ENCODE results near the gene BIVM.

Gene BIVM

DNA sequence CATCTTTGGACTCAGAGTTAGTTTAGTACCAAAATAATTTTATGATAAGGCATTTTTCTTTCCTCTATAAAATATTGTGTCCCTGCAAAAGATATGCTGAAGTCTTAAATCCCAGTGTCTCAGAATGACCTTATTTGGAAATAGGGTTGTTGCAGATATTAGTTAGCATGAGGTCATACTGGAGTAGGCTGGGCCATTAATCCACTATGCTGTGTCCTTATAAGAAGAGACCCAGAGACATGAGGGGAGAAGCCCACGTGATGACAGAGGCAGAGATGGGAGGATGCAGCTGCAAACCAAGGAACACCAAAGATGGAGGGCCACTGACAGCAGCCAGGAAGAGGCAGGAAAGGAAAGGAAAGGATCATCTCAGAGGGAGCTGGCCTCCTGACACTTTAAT lies 6.5 kb upstream of the BIVM start:
- no peak for DNase-seq (ENCODE audit: low spot score)

DNA sequence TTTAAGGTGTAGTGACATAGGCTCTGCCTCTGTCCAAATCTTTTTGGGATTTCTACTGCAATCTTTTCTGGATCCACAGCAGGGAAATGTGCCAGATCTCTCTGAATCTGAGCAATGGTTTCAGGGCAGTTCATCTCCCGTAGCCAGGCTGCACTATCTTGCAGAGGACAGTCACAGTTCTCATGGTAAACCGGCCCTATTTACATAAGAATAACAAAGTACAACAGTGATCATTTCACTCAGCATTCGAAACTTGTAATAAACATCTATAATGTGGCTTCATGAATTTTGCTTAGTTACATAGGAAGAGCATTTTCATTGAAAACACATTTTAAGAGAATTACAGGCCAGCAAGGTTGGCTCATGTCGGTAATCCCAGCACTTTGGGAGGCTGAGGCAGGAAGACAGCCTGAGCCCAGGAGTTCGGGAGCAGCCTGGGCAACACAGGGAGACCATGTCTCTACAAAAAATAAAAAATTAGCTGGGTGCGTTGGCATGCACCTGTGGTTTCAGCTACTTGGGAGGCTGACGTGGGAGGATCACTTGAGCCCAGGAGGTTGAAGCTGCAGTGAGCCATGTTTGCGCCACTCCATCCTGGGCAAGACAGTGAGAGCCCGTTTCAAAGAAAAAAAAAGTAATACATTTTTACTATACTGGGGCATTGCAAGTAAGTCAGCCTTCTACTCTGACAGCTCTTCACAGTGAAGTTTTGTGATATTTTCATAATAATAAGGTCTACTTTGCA lies 5.1 kb upstream of the BIVM start:
- no peak for DNase-seq (ENCODE audit: low spot score)

DNA sequence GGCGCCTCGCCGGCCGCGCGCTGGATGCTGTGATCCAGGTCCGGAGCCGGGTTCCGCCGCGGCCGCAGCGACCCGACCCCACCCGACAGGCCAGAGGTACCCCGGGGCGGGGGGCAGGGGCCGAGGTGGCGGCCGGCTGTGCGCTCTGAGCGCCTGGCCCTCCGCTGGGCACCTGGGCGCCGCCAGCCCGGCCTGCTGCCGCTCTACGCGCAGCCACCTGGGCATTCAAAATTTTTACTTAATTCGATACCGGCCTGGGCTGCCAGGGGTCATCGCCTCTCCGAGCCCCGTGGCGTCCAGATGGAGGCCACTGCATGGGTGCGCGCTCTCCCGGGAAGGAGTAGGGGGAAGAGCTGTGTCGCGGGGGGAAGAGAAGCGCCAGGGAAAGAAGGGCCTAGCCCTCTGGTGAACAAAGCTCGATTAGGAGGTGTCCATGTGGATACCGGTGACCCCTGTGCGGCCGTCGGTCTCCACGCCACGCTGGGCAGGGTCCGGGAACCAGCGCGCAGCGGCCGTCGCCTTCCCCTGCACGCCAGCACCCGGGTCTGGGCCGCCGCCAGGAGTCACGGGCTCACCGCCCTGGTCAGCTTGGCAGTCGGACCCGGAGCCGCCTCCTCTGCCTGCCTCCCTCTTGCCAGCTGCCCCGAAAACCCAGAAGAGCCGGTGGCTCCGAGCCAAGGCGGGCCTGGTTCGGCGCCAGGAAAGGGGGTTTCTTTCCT lies 666 bp downstream of the BIVM start:
- DNase-seq (ENCODE audit: low spot score), result peak; percentile 12

DNA sequence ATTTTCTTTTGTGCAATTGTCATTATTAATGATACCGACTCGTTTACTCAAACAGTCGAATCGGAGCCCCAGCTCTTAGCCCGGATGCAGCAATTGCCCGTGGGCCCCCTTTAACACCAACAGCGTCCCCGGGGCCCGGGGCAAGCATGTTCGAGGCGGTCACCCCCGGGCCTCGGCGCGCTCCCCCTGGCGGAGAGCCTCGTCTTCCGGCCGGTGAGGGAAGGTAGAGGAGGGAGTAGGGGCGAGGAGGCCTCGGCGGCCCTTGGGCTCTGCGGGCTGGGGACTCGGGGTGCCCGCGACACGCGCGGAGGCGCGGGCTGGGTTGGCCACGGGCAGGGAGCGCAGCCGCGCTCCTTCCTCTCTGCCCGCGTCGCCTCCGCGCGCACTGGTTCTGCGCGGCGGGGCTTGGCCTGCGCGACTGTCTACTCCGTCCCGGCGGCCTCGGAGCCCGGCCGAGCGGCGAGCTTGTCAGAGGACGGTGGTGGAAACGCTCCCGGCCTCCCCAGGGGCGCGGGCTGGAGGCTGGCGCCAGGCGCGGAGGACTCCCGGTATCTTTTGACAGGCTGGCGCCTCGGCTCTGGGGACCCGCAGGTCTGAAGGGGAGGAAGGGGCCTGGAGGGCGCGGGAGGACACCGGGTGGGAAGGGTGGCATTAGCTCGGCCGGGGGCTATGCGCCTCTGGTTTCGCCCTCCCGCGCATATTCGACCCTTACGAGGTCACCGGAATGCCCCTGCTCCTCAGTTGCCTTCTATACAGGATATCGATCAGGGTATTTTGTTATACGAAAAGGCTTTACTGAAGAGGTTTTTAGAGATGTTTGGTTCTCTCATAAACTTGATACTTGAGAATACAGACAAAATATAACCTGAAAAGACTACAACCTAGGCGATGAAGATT lies 1.5 kb downstream of the BIVM start:
- DNase-seq (ENCODE audit: low spot score), result peak; percentile 74

DNA sequence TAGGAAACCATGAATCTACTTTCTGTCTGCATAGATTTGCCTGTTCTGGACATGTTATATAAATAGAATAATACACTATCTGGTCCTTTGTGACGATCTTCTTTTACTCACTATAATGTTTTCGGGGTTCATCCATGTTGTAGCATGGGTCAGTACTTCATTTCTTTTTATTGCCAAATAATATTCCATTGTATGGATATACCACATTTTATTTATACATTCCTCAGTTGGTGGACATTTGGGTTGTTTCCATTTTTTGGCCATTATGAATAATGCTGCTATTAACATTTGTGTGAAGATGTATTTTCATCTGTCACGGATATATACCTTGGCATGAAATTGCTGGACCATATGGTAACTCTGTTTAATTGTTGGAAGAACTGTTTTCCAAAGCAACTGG lies 6.8 kb downstream of the BIVM start:
- no peak for DNase-seq (ENCODE audit: low spot score)

DNA sequence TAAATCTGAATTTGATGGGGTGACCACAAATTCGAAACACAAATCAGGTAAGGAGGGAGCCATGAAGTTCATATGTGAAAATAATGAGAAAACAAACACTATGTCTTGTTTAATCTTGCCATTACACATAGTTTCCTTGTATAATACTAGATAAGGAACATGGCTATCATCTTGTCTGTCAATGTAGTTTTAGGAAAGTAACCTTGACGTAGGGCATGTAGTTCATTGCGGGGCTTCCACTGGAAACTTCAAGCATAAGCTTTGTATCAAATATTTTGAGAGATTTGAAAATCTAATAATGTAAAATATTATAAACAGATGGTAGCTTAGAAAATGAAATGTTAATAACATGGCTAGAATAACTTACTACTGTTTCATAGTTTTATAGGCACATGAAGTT lies 8.8 kb downstream of the BIVM start:
- DNase-seq (ENCODE audit: low spot score), result no peak

DNA sequence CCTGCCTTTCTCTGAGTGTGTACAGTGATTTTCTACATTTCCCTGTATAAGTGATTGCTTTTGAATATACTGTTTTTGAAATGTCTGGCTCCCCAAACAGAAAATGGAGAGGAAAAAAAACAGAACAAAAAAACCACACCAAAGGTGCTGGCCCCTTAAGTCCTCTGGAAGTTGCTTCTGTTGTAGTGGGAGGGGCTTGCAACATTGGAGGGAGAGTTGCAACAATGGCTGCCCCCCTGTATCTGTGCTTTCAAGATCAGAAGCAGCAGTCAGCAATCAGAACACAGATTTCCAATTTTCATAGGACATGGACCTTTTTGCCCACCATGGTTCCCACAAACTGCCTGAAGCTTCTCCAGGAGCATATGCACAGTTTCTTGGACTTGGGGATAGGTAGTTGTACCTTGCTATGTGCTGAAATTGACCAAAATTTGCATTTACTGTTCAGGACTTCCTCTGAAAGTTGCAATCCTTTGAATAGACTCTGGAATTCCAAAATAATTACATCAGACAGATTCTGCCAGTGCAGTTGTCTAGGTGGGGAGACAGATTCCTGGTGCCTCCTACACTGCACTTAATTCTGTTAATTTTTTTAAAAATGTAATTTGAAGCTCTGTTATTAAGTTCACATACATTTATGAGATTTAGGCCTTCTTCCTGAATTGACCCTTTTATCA lies 13.8 kb downstream of the BIVM start:
- DNase-seq (ENCODE audit: low spot score), result no peak

DNA sequence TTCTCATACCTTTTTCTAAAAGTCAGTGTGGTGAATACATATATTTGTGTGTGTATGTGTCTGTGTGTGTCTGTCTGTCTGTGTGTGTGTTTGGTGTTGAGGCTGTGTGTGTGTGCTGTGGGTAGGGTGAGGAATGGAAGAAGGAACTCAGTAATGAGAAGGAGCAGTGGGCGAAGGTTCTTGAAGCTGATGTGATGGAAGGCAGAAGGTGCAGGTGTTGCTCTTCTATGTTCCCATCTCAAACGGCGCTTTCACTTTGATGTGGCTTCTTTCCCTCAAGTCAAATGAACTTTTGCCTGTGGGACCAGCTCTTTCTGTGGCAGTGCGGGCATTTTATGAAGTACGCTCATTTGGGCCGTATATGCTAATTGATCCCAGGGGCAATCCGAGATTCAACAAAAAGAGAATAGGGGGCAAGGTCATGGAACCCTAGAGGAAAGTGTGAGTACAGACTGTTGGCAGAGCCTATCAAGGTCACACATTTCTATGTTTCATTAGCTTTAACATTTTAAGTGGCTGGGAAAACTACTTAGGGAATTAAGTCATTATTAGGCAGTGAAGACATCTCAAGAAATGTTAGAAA lies 15.2 kb downstream of the BIVM start:
- DNase-seq (ENCODE audit: low spot score), result no peak

DNA sequence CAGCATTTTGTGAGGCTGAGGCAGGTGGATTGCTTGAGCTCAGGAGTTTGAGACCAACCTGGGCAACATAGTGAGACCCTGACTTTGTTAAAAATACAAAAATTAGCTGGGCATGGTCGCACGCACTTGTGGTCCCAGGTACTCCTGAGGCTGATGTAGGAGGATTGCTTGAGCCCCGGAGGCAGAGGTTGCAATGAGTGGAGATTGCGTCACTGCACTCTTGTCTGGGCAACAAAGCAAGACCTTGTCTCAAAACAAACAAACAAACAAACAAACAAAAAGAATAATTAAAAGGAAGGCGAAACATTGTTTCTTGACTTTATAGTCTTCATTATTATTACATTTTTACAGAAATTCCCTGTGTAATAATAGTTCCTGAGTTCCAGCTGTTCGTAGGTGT lies 15.9 kb downstream of the BIVM start:
- no peak for DNase-seq (ENCODE audit: low spot score)

DNA sequence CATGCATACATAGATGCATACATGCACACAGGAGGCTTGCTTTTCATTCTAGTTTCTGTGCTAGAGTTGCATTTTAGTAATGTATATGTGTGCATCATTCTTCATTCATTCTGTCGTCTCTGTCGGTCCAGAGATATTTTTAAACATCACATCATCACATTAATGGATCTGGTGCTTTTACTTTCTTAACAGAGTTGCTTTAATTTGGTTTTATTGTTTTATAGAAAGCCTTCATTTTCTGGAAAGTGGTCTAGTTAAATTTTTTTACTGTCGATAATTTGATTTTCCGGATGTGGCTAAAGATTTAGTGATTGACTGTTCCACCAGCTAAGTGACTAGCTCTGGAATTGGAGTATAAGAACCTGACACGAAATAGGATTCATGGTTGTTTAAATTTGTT lies 16.9 kb downstream of the BIVM start:
- DNase-seq (ENCODE audit: low spot score), result no peak

DNA sequence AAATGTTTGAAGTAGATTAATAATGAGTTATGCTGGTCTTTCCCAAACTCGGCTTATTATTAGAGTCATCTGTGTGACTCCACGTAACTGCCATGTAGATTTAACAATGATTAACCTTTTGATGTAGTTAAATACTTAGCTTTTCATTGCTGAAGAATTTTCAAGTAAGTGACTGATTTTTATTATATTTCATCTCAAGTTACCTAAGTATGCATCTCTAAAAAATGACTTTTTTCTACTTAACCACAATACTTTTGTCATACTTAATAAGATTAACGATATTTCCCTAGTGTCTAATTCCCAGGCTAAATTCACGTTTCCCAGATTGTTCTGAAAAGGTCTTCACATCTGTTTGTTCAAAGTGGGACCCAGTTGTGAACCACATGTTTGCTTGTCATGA lies 17.8 kb downstream of the BIVM start:
- DNase-seq (ENCODE audit: low spot score), result no peak

DNA sequence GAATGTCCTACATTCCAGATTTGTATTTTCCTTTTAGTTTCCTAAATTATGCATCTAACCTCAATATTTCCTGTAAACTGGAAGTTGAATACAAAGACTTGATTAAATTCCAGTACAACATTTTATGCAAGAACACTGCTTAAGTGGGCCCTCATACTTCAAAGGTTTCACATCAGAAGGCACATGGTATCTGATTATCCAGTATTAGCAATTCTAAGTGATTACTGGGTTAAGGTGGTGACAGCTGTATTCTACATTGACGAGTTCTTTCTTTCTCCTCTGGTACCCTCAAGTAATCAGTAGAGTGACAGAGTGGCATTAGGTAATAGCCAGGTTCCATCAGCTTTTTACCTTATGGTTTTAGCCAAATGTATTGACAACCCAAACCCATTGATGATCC lies 18.3 kb downstream of the BIVM start:
- no peak for DNase-seq (ENCODE audit: low spot score)

DNA sequence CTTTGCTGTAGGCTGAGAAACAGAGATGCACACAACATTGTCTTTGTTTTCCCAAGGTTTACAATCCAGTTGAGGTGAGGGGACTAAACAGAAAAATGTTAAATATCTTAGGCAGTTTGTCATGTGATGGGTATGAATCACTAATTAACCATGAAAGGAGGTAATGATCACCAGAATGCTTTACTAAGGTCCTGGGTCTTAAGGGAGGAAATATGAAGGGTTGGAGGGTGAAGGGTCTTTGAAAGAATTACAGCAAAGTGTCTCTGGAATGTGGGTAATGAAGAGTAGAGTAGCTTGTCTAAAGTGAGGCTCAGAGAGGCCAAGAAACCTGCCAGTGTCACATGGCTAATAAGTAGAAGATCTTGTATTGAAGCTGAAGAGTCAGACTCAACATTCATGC lies 19.0 kb downstream of the BIVM start:
- no peak for DNase-seq (ENCODE audit: low spot score)

DNA sequence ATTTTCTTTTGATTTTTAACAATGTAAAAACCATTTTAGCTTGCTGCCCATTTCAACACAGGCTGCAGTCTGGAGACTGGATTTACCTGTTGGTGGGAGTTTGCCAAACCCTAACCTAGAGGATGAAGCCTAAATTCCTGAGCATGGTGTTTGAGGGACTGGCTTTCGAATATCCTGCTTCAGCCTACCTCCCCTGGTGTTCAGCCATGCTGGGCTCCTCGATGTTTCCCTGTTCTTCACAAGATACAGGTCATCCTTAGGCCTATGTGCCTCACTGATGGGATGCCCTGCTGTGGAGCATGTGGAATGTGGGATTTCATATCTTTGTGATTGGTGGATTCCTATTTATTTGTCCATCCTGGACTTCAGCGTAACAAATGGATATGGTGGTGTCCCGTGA lies 26.5 kb downstream of the BIVM start:
- DNase-seq (ENCODE audit: low spot score), result no peak

DNA sequence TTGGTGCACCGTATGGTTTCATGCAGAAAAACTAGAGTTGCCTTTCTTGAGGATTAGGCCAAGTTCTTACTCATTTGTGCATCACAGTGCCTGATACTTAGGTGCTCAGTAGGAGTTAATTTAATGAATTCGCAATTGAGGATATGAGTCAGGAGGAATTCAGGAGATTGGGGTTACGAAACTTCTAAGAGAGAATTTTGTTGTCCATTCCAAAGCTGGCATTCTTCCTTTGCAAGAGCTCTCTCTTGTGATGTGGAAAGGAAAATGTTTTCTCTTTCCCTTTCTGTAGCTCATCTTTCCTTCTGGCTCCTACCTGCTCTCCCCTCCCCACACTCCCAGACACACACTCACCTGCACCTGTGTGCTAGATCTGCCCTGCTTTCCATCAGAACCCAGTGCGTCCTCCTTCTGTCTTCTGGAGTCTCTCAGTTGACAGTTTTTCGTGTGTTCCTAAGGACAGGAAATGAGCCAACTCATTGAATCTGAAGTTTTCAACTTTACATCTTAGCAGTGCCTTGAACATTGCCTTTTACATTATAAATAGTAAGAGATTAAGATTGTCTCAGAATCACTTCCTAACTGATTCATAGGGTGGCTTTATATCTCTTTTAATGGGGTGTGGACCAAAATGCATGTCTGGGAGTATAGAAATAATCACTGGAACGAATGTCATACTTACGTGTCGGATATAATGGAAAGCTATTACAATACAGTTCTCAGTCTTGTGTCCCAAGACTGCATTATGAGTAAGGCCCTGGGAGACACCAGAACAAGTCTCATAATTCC lies 27.2 kb downstream of the BIVM start:
- no peak for DNase-seq (ENCODE audit: low spot score)

DNA sequence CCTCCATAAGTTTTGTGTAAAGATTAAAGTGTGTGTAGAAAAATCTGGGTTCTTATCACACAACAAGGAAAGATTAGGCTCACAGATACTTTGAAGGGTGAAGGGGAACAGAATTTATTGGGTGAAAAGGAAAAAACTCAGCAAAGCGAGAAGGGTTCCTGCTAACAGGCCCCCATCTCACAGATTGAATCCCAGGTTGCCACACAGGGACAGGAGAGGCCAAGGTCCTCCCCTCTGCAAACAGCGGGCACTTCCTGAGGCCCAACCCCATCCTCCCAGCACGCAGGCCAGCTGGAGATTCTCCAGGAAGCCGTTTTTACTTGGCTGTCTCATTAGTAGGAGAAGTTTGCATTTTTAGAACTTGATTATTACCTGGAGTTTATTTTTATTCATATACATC lies 31.7 kb downstream of the BIVM start:
- DNase-seq (ENCODE audit: low spot score), result no peak

DNA sequence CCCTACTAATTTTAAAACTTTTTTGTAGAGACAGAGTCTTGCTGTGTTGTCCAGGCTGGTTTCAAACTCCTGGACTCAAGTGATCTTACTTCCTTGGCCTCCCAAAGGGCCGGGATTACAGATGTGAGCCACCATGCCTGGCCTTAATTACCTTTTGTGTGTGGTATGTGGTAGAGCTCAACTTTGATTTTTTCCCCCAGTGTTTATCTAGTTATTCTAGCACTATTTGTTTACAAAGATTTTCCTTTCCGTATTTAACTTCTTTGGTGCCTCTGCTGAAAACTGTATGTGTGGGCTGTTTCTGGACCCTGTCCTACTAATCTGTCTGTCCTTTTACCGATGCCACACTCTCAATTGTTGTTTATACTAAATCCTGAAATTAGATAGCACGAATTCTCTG lies 37.6 kb downstream of the BIVM start:
- no peak for DNase-seq (ENCODE audit: low spot score)

DNA sequence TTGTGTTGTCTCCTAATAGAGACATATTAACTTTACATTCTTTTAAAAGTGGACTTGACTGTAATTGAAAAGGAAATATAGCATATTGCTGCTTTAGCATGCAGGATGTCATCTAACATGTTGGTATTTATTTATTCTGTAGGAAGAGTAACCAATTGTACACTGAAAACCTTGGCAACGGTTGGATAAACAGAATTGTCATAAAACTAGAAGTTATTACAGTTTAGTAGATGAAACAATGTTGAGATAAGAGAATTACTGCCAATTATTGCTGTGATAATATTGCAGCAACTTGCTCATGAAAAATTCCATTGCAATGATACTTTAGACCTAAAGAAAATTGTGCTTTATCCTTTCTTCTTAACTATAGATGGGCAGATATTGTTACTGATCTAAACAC lies 39.4 kb downstream of the BIVM start:
- no peak for DNase-seq (ENCODE audit: low spot score)

DNA sequence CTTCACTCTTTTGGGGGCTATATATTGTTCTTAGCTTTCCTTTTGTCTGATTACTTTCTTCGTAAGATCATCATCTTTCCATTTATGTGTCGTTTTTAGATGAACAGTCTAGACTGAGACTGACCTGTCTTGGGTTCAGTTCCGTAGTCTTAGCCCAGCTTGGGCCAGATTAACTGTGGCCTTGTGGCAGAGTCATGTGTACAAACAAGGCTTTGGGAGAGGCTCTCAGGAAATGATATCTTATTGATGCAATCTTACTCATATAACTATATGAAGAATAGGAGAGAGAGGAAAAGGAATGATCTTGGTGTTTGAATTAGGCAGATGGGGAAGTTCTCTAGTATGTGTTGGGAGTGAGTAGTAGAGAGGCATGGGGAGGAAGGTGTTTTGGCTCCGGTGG lies 40.1 kb downstream of the BIVM start:
- no peak for DNase-seq (ENCODE audit: low spot score)

DNA sequence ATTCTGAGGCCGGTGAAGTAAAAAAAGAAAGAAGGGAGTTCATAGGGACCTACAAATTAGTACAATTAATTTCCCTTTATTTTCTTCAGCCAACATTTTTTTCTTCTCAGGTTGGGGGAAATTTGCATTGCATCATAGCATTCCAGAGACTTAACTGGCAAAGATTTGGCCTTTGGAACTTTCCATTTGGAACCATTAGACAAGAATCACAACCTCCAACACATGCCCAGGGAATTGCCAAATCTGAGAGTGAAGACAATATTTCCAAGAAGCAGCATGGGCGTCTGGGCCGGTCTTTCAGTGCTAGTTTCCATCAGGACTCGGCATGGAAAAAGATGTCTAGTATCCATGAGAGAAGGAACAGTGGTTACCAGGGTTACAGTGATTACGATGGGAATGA lies 40.5 kb downstream of the BIVM start:
- DNase-seq (ENCODE audit: low spot score), result no peak

DNA sequence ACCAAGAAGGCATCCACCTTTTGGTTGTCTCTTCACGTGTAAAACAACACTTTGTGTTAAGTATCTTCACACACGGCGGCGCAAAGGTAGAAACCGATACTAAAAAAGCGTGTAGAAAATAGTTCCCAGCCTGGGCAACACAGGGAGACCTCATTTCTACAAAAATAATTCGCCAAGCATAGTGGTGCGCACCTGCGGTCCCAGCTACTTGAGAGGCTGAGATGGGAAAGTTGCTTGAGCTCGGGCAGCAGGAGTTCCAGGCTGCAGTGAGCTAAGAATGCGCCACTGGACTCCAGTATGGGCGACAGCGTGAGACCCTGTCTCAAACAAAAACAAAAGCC lies 46.3 kb downstream of the BIVM start:
- no peak for DNase-seq (ENCODE audit: low spot score)

All from LoVo (cell line).